GM19035 (cell line): ENCODE results near the gene SNAPC4.

Experiments
- ATAC-seq: cut with Tn5 transposase; IDR thresholded peaks from one replicate; pipeline ENCODE4 v1.9.1; 2021; ENCODE audit not compliant: unreplicated experiment

The SNAPC4 gene

DNA sequence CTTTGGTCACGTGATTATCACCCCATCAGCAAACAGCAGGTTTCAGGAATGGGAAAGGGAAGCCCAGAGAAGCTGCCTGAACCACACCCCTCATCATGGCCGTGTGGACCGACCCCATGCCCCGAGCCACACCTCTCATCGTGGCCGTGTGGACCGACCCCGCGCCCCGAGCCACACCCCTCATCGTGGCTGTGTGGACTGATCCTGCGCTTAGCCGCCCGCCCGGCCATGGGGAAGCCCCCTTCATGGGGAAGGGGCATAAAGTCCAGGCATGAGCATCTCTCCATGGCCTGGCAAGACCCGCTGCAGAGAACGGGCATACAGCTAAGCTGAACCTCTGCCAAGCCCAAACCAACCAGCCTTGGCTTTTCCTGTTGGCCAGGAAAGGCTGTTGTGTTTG, 6.4 kb downstream of the SNAPC4 start:
- no peak for ATAC-seq

DNA sequence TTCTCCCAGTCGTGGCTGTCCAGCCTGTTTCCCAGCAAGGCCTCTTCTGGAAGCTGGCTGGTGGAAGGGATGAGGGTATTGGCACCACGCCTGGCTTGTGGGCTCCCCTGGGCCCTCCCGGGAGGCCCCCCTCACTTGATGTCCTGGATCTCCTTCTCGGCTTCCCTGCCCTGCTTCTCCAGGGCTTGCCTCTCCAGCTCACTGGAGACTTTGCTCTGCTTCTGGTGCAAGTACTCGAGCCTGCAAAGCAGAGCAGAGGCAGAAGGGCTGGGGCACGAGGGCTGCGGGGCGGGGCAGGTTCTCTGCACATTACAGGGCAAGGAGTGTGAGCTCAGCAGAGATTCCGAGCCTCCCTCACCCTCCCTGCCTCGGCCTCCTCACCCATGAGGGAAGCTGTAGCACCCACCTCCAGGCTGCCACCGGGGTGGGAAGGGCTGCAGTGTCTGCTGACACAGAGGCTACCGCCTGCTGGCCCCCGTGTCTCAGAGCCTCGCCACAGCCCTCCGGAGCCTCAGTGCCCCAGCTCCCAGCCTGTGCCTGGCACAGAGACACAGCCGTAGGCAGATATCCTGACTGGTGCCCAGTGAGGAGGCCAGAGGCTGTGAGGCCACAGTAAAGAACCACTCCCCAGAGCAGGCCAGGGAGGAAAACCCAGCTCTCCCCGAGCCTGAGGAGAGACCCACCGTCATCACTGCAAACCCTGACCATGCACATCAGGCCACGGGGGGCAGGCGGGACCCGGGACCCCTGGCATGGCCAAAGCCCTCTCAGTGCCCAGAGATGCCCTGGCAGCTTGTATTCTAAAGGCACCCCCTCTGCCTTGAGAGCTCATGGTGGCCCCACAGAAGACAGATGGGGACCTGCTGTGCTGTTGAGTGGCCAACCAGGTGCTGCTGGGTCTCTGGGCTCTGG, 7.2 kb downstream of the SNAPC4 start:
- no peak for ATAC-seq

DNA sequence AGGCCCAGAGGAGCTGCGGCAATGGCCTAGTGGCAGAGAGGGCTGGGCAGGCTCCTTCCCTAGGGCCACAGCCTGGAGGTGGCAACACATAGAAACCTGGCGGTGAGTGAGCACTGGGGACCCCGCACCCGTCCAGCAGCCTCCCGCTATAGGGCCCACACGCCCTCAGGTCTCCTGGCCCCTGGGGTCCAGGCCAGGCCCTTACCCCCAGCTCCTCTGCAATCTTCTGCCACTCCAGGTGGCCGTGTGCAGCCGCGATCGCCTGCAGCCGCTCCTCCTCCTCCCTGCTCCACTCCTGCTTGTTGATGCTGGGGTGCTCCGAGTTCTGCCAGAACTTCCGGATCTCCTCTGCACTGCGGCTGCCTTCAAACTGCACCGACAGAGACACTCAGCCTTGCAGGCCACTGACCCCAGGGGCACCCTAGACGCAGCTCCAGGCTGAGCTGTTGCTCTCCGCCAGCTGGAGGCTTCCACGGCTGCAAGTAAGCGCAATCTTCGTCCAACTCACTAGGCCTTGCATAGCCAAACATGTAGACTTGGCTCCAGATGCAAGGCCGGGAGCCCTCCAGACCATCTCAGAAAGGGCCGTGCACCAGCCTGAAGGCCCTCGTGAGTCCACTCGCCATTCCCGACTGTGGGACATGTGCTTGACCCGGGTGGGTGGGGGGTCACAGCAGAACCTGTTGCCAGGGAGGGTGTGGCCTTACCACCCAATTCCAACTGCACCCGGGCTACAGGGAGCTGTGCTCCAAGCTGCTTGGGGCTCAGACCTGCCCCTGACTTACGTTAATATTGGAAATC, 8.0 kb downstream of the SNAPC4 start:
- no peak for ATAC-seq

DNA sequence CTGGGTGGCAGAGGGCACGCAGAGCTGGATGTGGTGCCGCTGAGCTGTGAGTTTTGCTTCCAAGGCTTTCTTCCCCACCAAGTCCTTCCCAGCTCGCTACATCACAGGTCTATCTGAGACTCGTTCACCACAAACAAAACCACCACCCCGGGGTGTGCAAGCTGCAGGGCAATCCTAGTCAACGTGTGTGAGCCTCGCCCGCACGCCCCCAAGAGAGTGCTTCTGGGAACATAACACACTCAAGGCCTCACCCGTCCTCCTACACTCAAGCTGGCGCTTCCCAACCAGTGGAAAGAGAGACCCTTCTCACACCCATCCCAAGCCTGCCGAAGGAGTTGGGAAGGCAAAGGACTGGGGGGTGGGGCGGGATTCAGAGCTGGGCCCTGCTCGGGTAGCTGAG, 10.6 kb downstream of the SNAPC4 start:
- no peak for ATAC-seq

DNA sequence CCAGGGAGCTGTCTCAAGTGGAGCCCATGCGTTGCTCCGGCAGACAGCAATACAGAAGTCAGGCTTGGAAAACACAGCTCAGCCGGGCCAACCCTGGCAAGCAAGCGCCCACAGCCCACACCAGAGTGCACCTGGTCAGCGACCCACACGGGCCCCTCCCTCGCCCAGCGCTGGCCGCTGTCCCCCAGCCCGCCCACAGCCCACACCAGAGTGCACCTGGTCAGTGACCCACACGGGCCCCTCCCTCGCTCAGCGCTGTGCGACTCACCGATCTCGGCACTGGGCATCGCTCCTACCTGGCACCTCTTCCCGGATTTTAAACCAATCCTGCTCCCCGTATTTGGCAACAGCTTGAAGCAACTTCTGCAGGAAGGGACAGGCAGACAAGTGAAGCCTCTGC, 12.8 kb downstream of the SNAPC4 start:
- ATAC-seq = no peak

DNA sequence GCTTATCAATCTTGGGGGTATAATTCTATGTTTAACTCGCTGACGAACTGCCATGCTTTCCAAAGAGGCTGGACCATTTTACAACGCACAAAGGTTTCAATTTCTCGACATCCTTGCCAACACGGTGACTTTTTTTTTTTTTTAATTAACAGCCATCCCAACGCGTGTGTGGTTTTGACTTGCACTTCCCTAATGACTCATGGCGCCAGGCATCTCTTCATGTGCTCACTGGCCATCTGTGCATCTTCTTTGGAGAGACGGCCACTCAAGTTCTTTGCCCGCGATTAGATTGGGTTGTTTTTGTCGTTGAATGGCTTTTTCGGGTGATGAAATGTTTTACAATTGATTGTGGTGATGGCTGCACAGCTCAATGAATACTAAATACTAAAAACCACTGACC, 14.0 kb downstream of the SNAPC4 start:
- no peak for ATAC-seq

DNA sequence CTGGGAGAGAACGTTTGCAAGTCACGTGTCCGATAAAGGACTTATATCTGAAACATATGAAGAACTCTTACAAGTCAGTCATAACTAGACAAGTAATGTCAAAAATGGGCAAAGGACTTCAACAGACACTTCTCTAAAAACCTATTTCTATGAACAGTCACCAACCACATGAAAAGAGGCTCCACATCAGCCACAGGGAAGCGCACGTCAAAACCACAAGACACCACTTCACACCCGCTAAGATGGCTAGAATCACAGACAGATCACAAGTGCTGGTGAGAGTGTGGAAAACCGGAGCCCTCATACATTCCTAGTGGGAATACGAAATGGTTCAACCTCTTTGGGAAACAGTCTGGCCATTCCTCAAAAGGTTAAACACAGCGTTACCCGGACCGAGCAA, 15.0 kb downstream of the SNAPC4 start:
- ATAC-seq = no peak

DNA sequence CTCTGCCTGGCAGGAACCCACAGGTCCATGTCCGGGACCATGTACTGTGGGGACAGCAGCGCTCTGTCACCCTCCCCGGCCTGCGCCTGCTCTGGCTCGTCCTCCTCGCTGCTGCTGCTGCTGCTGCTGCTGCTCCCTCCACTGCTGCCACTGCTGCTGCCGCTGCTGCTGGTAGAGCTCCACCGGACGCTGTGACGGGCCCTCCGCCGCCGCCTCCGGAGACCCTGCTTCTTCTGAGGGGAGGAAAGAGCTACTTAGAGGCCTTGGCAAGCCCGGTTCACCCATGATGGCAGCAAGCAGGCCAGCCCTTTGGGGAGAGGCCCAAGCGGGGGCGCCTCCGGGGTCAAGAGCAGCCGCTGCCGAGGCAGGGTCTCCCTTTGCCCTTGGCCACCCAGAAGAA, 16.5 kb downstream of the SNAPC4 start:
- no peak for ATAC-seq

DNA sequence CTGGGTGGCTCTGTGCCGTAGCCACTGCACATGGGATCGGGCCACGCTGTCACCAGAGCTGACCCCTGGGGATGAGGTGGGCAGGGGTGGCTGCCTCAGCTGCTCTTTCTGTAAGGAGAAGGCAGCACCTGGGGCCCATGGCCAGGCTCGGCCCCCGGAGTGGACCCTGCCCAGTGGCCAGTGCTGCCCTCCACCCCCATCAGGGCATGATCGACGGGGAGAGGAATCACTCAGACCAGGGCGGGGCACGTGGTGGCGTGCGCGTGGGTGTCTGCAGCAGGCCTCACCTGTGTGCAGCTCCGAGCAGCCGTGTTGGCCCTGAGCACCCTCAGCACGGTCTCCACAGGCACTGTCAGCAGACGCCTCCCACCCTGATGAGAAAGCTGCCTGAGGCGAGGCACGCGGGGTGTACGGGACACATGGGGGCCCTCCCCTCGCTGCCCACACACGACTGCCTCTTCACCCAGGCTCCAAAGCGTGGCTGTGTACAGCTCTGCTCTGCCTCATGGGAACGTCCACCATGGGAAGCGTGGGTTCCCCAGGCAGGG, 17.9 kb downstream of the SNAPC4 start:
- ATAC-seq = no peak

DNA sequence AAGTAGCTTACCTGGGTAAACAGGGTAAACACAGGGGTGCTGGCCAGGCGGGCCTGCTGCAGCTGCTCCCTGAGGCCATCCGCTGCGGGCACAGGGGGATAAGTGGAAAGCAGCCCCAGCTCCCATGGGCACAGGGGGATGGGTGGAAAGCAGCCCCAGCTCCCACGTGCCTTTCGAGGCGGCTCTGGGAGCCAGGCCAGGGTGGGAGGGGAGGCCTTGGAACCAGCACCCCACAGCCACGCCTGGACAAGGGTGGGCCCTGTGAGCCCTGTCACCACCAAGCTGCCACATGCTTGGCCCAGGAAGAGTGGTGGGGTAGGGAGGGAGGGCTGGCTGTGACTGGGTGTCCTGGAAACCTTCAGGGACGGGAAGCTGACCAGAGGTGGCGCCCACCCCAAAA, 18.7 kb downstream of the SNAPC4 start:
- ATAC-seq = no peak

DNA sequence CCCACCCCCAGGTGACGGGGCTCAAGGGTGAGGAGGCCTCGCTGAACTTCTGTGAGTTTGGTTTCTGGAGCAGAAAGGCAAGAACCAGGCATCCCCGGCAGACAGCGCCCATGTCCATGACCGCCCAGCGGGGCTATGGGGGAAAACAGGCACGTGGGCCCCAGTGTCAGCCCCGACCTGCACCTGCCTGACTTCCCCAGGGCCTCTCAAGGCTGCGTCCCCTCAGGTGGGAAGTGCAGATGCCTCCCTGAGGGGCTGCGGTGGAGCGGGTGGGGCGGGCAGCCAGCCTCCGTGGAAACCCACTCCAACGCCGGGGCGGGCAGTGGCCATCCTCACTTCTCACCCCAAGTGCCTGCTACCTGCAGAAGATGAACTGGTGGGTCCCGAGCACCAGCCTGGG, 19.6 kb downstream of the SNAPC4 start:
- ATAC-seq = no peak

DNA sequence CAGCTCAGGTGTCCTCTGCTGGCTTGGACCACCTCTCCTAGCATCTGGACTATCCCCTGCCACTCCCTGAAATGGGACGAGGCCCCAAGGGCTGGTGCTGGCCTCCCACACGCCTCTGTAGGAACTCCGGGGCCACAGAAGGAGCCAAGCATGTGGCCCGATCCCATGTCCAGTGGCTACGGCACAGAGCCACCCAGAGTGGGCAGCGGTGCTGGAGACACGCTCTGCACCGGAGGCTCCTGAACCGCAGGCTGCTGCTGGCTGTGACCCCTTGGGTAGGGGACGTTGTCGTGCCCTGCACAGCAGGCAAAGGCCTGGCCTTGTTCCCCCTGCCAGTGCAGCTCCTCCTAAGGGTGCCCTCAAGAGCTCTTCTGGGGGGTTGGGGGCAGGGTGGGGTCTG, 20.1 kb downstream of the SNAPC4 start:
- no peak for ATAC-seq

DNA sequence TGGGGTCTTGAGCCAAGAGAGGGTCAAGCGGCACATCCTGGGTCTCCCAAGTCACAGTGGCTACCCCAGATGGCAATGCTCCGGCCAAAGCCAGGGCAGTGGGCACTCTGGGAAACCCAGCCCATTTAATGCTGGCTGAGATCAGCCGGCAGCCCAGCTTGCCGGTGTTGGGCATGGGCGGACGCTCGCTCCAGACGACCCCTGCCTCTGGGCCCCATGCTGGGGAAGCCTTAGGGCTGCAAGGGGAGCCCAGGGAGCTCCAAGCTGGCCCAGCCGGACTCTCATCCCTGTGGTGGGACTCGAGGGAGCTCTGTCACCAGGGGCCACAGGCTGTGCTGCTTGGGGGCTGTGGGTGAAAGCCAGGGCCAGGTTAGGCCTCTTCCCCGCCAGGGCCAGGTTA, 20.6 kb downstream of the SNAPC4 start:
- no peak for ATAC-seq

DNA sequence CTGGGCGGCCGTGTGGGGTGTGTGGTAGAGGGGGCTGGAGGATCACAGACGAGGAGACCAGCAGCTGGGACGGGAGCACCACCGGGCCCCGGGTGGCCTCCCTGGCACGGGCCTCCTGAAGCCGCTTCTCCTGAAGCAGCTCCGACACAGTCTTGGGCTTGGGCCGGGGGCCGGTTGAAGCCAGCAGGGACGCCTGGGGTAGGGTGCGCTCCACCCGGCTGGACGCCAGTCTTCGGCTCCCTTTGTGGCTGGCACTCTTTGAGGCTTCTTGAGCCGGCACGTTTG, 21.0 kb downstream of the SNAPC4 start:
- no peak for ATAC-seq

DNA sequence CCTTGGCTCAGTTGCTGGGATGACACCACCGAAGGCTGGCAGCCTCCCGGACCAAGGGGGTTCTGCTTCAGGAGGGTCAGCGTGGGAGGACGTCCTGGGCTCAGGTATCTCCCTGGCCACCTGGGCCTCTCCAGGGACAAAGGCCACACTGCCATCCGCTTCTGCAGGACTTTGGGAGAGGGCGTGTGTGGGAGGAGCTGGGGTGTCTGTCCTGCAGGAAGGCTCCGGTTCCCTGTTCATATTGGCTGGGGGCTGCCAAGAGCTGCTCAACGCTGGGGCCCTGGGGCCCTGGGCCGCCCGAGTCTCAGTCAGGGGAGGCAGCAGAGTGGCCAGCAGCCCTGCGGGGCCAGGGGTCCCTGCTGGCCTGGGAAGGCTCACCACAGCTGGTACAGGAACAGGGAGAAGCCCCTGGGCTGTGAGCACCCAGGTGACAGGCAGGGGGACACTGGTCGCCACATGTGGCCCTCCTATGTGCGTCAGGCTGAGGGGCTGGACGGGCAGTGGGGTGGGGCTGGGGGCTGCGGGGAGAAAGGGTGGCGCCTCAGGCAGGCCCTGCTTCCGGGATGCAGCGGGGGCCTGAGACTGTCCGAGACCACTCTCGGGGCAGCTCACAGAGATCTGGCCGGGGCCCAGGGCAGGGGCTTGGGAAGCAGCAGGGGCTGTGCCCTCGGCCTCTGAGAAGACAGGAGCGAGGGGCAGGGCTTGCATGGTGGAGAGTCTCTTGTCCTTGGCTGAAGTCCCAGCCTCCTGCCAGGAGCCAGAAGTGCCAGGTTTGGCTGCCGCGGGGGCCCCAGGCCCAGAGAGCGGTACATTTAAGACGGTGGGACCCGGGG, 21.6 kb downstream of the SNAPC4 start:
- no peak for ATAC-seq

DNA sequence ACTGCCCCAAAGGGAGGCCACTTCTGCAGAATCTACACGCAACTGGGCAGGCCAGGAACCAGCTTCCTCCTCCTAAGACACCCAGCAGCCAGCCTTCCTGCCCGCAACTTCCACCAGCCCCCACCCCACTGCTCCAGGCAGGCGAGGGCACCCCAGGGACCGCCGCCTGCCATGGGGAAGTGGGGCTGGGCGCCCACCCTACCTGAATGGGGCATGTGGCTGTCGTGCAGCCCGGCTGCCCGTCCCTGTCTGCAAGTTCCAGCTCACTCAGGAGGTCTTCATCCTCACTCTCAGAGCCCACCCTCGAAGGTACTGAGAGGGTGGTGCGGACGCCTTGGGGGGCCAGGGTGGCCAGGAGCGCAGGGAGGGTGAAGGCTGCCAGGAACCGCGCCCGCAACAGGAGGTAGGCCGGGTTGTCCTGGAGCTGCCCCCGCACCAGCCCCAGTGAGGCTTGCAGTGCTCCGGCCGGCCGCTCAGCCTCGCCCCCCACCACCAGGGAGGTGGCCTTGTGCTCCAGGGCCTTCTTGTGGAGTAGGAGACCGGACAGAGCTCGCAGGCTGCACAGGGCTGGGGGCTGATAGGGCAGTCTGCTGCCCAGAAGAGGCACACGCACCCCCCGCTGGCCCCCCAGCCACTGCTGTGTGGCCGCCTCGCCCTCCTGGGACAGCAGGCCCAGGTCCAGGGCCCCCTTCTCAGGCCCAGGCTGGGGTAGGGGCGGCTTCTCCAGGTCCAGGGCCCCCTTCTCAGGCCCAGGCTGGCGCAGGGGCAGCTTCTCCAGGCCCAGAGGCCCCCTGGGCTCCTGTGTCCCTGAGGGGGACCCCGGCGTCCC, 22.4 kb downstream of the SNAPC4 start:
- ATAC-seq = no peak

DNA sequence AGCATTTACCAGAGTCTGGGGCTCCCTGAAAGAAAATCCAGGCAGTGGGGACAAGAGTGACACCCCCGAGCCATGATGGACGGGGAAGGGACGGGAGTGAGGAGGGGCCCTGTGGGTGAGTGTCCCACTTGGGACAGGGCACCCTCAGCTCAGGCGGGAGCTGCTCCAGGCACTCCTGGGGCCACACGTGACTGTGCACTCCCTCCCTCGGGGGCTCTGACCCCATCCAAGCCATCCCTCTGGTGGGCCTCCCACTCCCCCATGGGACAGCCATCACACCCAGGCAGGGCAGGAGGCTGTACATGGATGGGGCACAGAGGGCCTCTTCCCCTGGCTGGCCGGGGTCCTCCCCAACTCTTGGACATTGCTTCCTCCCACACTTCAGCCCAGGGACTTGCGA, 23.5 kb downstream of the SNAPC4 start:
- no peak for ATAC-seq

DNA sequence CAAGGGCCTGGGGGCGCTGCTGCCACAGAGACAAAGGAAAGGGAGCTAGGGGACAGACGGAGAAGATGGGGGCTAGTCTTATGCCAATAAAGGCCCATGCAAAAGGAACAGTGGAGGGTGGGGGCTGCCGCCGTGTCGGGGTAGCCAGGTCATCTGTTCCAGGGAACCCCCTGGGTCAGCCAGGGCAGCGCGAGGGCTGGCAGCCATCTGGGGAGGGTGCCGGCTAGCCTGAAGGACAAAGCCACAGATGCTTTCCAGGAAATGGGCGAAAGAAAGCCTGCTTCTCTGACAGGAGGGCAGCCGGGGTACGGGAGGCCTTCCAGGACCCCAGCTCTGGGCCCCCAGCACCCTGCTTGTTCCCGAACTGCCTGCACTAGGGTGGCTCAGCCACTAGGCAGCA, 24.9 kb downstream of the SNAPC4 start:
- no peak for ATAC-seq

DNA sequence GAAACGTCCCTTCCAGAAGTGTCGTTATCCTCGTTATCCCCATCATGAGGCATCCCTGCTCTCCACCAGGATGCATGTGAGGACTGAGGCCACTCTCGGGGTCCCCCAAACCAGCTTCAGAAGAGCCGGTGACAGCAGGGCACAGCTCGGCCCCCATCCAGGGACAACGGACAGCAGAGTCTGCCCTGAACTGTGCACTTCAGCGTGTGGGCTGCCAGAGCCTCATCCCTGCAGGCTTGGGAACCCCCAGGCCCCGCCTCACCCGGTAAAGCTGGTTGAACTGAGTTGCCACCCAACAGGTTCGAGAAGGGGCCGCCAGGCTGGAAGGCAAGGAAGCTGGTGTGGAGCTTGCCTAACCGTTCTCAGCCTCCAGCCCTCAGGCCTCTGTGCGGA, 25.8 kb downstream of the SNAPC4 start:
- no peak for ATAC-seq
